H1 (cell line): Measurements from ENCODE around the gene MAPRE3. TPM values are rescaled to one million over a fixed set of nuclear protein-coding genes. Genes with fewer than 3 reads are reported as not detected.

Experiments
- ASH2L ChIP-seq: fragments of 200-600, 300-600 bp; sonication (generic); IDR thresholded peaks from one replicate; pipeline ENCODE4 v1.7.1; 2017; ENCODE audit warnings: low read length
- CEBPB ChIP-seq: IDR thresholded peaks from 2 replicates; pipeline ENCODE4 v1.6.1; 2012; ENCODE audit warnings: low read depth, low read length
- CTBP2 ChIP-seq: IDR thresholded peaks from 2 replicates; pipeline ENCODE4 v1.7.0; 2011; ENCODE audit warnings: borderline replicate concordance, mild to moderate bottlenecking, moderate library complexity, mixed read lengths, low read length; ENCODE audit not compliant: insufficient read depth, insufficient read length
- CTCF ChIP-seq, 3 experiments: IDR thresholded peaks; 1 replicate in 2 of 3; 2 replicates in 1 of 3; pipeline versions ENCODE4 v1.5.1 to v1.6.1; 2011; ENCODE audit warnings: low read length in 3 of 3, mild to moderate bottlenecking in 3 of 3, inconsistent platforms in 2 of 3, low read depth in 1 of 3, moderate library complexity in 1 of 3; ENCODE audit not compliant: insufficient read depth in 1 of 3; ENCODE audit errors: control extremely low read depth in 1 of 3
- MAX ChIP-seq: IDR thresholded peaks from 2 replicates; pipeline ENCODE4 v1.6.1; 2012; ENCODE audit warnings: inconsistent platforms
- SP1 ChIP-seq: IDR thresholded peaks from 2 replicates; pipeline ENCODE4 v1.6.1; 2011; ENCODE audit warnings: low read depth, low read length
- SRF ChIP-seq: IDR thresholded peaks from 2 replicates; pipeline ENCODE4 v1.6.1; 2011; ENCODE audit warnings: mild to moderate bottlenecking, low read depth, low read length, moderate library complexity
- SUZ12 ChIP-seq: fragments of 200-600 bp; sonication (generic); IDR thresholded peaks from 2 replicates; pipeline ENCODE4 v1.6.1; 2012; ENCODE audit warnings: mild to moderate bottlenecking, inconsistent platforms, low read length, moderate library complexity, mixed read lengths
- TAF7 ChIP-seq: optimal IDR thresholded peaks from 2 replicates; pipeline ENCODE3; 2011; ENCODE audit warnings: low read depth, mild to moderate bottlenecking, inconsistent platforms, low read length, moderate library complexity, borderline replicate concordance
- TEAD4 ChIP-seq: IDR thresholded peaks from 2 replicates; pipeline ENCODE4 v1.6.1; 2012; ENCODE audit warnings: low read depth, low read length, inconsistent platforms, mixed read lengths
- polyA plus RNA-seq, 7 experiments: library from polyadenylated mRNA; depleted of rRNA in 3 of 7; stranded (reverse) in 5 of 7; unstranded in 2 of 7; fragments of >200 nt in 5 of 7; fragments of 200-250 nt in 2 of 7; gene quantifications; 1 replicate in 5 of 7; 2 replicates in 1 of 7; 4 replicates in 1 of 7; pipeline versions ENCODE4 v1.2.1 to v1.2.3, GENCODE V29; 2011 to 2013; ENCODE audit warnings: missing spikeins in 2 of 7, mixed read lengths in 2 of 7
- total RNA-seq: library from RNA; stranded (reverse); fragmentation: NEBNext Ultra II Directional; extraction: Animal tissue kit (Norgen Biotek cat#: 25700); gene quantifications from 2 replicates; pipeline ENCODE4 v1.2.1, GENCODE V29; 2021

The MAPRE3 gene
- total and polyA plus RNA-seq, 2 of the 8 experiments (the other 6 are each of a cell fraction or from before 2014, with no cell fraction given) = 4.9 to 6.6 TPM

- TF ChIP-seq SUZ12 (no peak), CEBPB (no peak), CTCF (IDR thresholded peaks at IDR 0.05; ENCODE audit: control extremely low read depth in 1 of 3, insufficient read depth in 1 of 3, low read depth in 1 of 3, low read length in 3 of 3) (no peak), TEAD4 (no peak), TAF7 (no peak), MAX (no peak), SP1 (no peak), ASH2L (no peak), CTBP2 (no peak), SRF (no peak)
Observed at GRCh38 chr2:26948800-26949199, 21.6 kb upstream of the MAPRE3 start (continued).
